Endothelial cell of umbilical vein (primary cell): Measurements from ENCODE around the gene NEK8. TPM values are rescaled to one million over a fixed set of nuclear protein-coding genes. Genes with fewer than 3 reads are reported as not detected.
A peak's percentile ranks its signal among the peaks of the same experiment; 100 is the strongest.

Source experiments
- BruUV-seq: library from RNA; stranded (reverse); fragments of 400-500 nt; replicated peaks from 2 replicates; lab custom pipeline; 2021; lab: Mats Ljungman, UMichigan
- CTCF ChIA-PET: fragments of 300-600, 350-600 bp; sonication (Branson Sonifier 250); formaldehyde crosslinking; loops from one replicate; lab custom pipeline; 2021; ENCODE audit warnings: antibody characterized with exemption, inconsistent platforms; lab: Charles Lee
- POLR2A ChIA-PET: fragments of 300-600, 350-600 bp; sonication (Branson Sonifier 250); formaldehyde crosslinking; loops from one replicate; lab custom pipeline; 2021; ENCODE audit warnings: antibody characterized with exemption, inconsistent platforms; lab: Charles Lee
- DNase-seq: peaks from one replicate; pipeline ENCODE4 v3.0.0-alpha.2; 2011; ENCODE audit warnings: low read depth, low spot score
- FAIRE-seq: peaks from 2 replicates; lab custom pipeline; 2011; peaks lifted over from hg19 to GRCh38; lab: Jason Lieb, UNC
- H2AFZ ChIP-seq: 2 replicates; pipeline ENCODE4 v1.6.0; 2012; ENCODE audit warnings: low read depth, low read length, control low read depth, inconsistent platforms
- H3K27ac ChIP-seq: 2 replicates; pipeline ENCODE4 v1.5.1; 2011; ENCODE audit warnings: low read depth, mild to moderate bottlenecking, control low read depth, low read length, moderate library complexity; ENCODE audit not compliant: insufficient read depth
- H3K27me3 ChIP-seq, 2 experiments: 2 replicates each; pipeline versions ENCODE4 v1.6.0 to v1.6.1; 2011; ENCODE audit warnings: low read length in 2 of 2, mixed read lengths in 1 of 2; ENCODE audit not compliant: control insufficient read depth in 2 of 2, insufficient read depth in 2 of 2
- H3K36me3 ChIP-seq, 2 experiments: 2 replicates in 1 of 2; 3 replicates in 1 of 2; pipeline ENCODE4 v1.5.1; 2011; ENCODE audit warnings: low read length in 2 of 2, mild to moderate bottlenecking in 1 of 2, moderate library complexity in 1 of 2; ENCODE audit not compliant: control insufficient read depth in 2 of 2, insufficient read depth in 2 of 2; ENCODE audit errors: extremely low read depth in 1 of 2
- H3K4me1 ChIP-seq: 3 replicates; pipeline ENCODE4 v1.5.1; 2011; ENCODE audit warnings: mild to moderate bottlenecking, low read length; ENCODE audit not compliant: control insufficient read depth, insufficient read depth; ENCODE audit errors: extremely low read depth
- H3K4me2 ChIP-seq: 2 replicates; pipeline ENCODE4 v1.6.1; 2011; ENCODE audit warnings: low read length, control low read depth, mixed read lengths; ENCODE audit not compliant: insufficient read depth
- H3K4me3 ChIP-seq, 3 experiments: fragments of 200-600 bp in 1 of 3; sonication (generic), shearing (Covaris generic) in 1 of 3; replicated peaks in 1 of 3; 2 replicates each; pipeline ENCODE4 v1.5.1; 2011 to 2016; ENCODE audit warnings: control low read depth in 3 of 3, low read length in 3 of 3, mild to moderate bottlenecking in 2 of 3, inconsistent platforms in 1 of 3, low read depth in 1 of 3, moderate library complexity in 1 of 3; ENCODE audit not compliant: insufficient read depth in 1 of 3
- H3K79me2 ChIP-seq: 2 replicates; pipeline ENCODE4 v1.6.0; 2012; ENCODE audit warnings: low read length, inconsistent platforms; ENCODE audit not compliant: control insufficient read depth, insufficient read depth
- H3K9ac ChIP-seq: replicated peaks from 2 replicates; pipeline ENCODE3; 2011; ENCODE audit warnings: low read length, control low read depth; ENCODE audit not compliant: insufficient read depth; ENCODE audit errors: extremely low read depth
- H3K9me1 ChIP-seq: replicated peaks from 3 replicates; pipeline ENCODE4 v1.6.0; 2011; ENCODE audit warnings: mild to moderate bottlenecking, low read length; ENCODE audit not compliant: control insufficient read depth, insufficient read depth; ENCODE audit errors: extremely low read depth
- H3K9me3 ChIP-seq: replicated peaks from 2 replicates; pipeline ENCODE4 v1.5.1; 2012; ENCODE audit warnings: low read length, inconsistent platforms; ENCODE audit not compliant: control insufficient read depth, insufficient read depth
- H4K20me1 ChIP-seq: replicated peaks from 2 replicates; pipeline ENCODE3; 2011; ENCODE audit warnings: mild to moderate bottlenecking, low read length; ENCODE audit not compliant: control insufficient read depth, insufficient read depth; ENCODE audit errors: extremely low read depth
- CTCF ChIP-seq, 2 donors: IDR thresholded peaks; 1 replicate in 1 of 2; 2 replicates in 1 of 2; pipeline ENCODE4 v1.5.1; 2011; ENCODE audit warnings: low read length in 2 of 2, mild to moderate bottlenecking in 2 of 2, moderate library complexity in 2 of 2, control low read depth in 1 of 2, inconsistent platforms in 1 of 2, low read depth in 1 of 2; ENCODE audit not compliant: insufficient read depth in 1 of 2; ENCODE audit errors: extremely low read depth in 1 of 2
- EZH2 ChIP-seq: IDR thresholded peaks from 2 replicates; pipeline ENCODE4 v1.6.1; 2012; ENCODE audit warnings: borderline replicate concordance, low read depth, mild to moderate bottlenecking, moderate library complexity, low read length, inconsistent platforms; ENCODE audit not compliant: severe bottlenecking
- FOS ChIP-seq: IDR thresholded peaks from 2 replicates; pipeline ENCODE4 v1.6.1; 2011; ENCODE audit warnings: mild to moderate bottlenecking, low read length, moderate library complexity, borderline replicate concordance; ENCODE audit not compliant: insufficient read depth
- GATA2 ChIP-seq: IDR thresholded peaks from 2 replicates; pipeline ENCODE4 v1.7.0; 2011; ENCODE audit warnings: low read depth, mild to moderate bottlenecking, moderate library complexity, mixed read lengths, low read length; ENCODE audit not compliant: insufficient read length, insufficient read depth
- JUN ChIP-seq: IDR thresholded peaks from 2 replicates; pipeline ENCODE4 v1.6.1; 2011; ENCODE audit warnings: borderline replicate concordance, low read depth; ENCODE audit not compliant: insufficient read length, insufficient read depth
- MAX ChIP-seq: IDR thresholded peaks from 2 replicates; pipeline ENCODE4 v1.6.1; 2011; ENCODE audit not compliant: insufficient read depth, insufficient read length
- MYC ChIP-seq: IDR thresholded peaks from one replicate; pipeline ENCODE4 v1.6.1; 2011; ENCODE audit warnings: mild to moderate bottlenecking, low read depth, low read length
- POLR2A ChIP-seq: IDR thresholded peaks from 2 replicates; pipeline ENCODE4 v1.6.1; 2012; ENCODE audit warnings: low read depth, mild to moderate bottlenecking, control low read depth, low read length
- POLR2AphosphoS5 ChIP-seq: IDR thresholded peaks from 2 replicates; pipeline ENCODE4 v1.6.1; 2012; ENCODE audit warnings: low read depth, mild to moderate bottlenecking, control low read depth, low read length, moderate library complexity; ENCODE audit not compliant: insufficient read depth
- dilution Hi-C: fragments of 300-500 bp; cut with MboI; formaldehyde crosslinking; loops from one replicate; pipeline ENCODE4 v1.15.0; 2019; ENCODE audit warnings: low sequenced_read_pairs; ENCODE audit not compliant: extremely low pct_ligation_motif_present
- intact Hi-C: fragments of 100-400 bp; cut with micrococcal nuclease; formaldehyde crosslinking; loops from one replicate; pipeline ENCODE4 v1.10.0; 2022
- polyA plus RNA-seq, 4 experiments: library from polyadenylated mRNA; depleted of rRNA in 3 of 4; stranded (reverse) in 3 of 4; unstranded in 1 of 4; fragments of >200 nt; gene quantifications; 2 replicates each; pipeline versions ENCODE4 v1.2.1 to v1.2.3, GENCODE V29; 2011 to 2012; ENCODE audit warnings: missing spikeins in 1 of 4
- total RNA-seq: library from RNA; stranded (reverse); gene quantifications from 2 replicates; pipeline ENCODE4 v1.2.3, GENCODE V29; 2021

NEK8 gene
- total and polyA plus RNA-seq, 2 donors (not counting 3 experiments of a cell fraction or from before 2014, with no cell fraction given), result 3.1 to 3.2 TPM

GRCh38 chr17:28748852-28749515 lies 20.4 kb downstream of the NEK8 start:
- Histone ChIP-seq H3K36me3 (peaks cover 4 to 20% of the 10 kb centered on the region in 2 experiments), H3K4me2 (no peak overlapping the region), H3K79me2 (peaks cover 30% of the 10 kb centered on the region), H3K27me3 (no peaks in the 10 kb centered on the region), H3K9me3 (no peaks in the 10 kb centered on the region), H3K9ac (no peak overlapping the region), H3K9me1 (no peaks in the 10 kb centered on the region), H2AFZ (no peak overlapping the region), H3K4me3 (no peak overlapping the region), H4K20me1 (no peaks in the 10 kb centered on the region), H3K27ac (no peak overlapping the region), H3K4me1 (peaks cover 23% of the 10 kb centered on the region)
- CTCF ChIA-PET, result interaction anchor here (1.0 to 16.6 kb wide), 7 partner anchors 12 to 167 kb away, joined by 3 to 602 read pairs (median 10); partner anchors contain the start of genes NEK8, RPL23A and TLCD1
- dilution Hi-C loops (no loop called here), intact Hi-C loops (no loop called here)
- POLR2A ChIA-PET, result interaction anchor here (6.3 kb wide), 1 partner anchor 22 kb away, joined by 45 read pairs; the partner anchor contains the start of genes NEK8 and TLCD1
- no peak for TF ChIP-seq POLR2AphosphoS5
- TF ChIP-seq CTCF (IDR thresholded peaks at IDR 0.05; ENCODE audit: extremely low read depth in 1 of 2, insufficient read depth in 1 of 2, low read depth in 1 of 2, low read length in 2 of 2), result no peak
- no peak for TF ChIP-seq POLR2A
- TF ChIP-seq MYC, result no peak
- TF ChIP-seq EZH2, result no peak
- TF ChIP-seq GATA2, result no peak
- TF ChIP-seq JUN, result no peak
- TF ChIP-seq MAX, result no peak
- no peak for TF ChIP-seq FOS
- FAIRE-seq, result peak; percentile 15
- no TSS peak for BruUV-seq
- no peak for DNase-seq
